ENCODE measurements around the gene KRT36.

The KRT36 gene

DNA sequence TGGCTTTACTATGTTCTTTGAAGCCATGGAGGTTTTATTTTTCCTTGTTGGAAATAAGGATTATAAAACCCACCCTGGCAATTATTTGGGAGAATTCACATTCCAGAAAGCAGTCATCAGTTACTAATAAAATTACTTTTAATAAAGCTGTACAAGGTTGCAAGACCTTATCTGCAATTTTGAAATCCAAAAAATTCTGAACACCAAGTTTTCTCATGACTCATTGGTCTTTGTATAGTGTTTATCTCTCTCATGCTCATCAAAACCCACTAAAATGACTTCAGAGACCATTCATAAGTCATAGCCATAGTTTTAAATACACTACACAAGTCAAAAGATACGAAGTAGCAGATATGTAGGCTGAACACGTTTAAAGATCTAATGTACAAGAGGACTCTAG, 42.9 kb downstream of the KRT36 start:
- H3K27ac ChIP-seq (ENCODE audit: low read depth, low read length): no peak overlapping the region
- H3K36me3 ChIP-seq (ENCODE audit: control insufficient read depth, low read length): no peaks in the 10 kb centered on the region
- H4K20me1 ChIP-seq (ENCODE audit: control insufficient read depth, insufficient read depth, low read depth, low read length): no peaks in the 10 kb centered on the region
- H3K4me3 ChIP-seq (ENCODE audit: low read length): no peak overlapping the region
- H3K9me3 ChIP-seq (ENCODE audit: control insufficient read depth, insufficient read depth, low read length): no peaks in the 10 kb centered on the region
- H3K27me3 ChIP-seq (ENCODE audit: control insufficient read depth, low read length): peaks cover 30% of the 10 kb centered on the region
- no peaks in the 10 kb centered on the region for H3K4me1 ChIP-seq (ENCODE audit: control insufficient read depth, low read length)
- no peaks in the 10 kb centered on the region for H3F3A ChIP-seq (ENCODE audit: control insufficient read depth, insufficient read depth)
- H3K9me2 ChIP-seq (replicated peaks; ENCODE audit: control insufficient read depth, low read length): no peaks in the 10 kb centered on the region
- no peak overlapping the region for H3K4me2 ChIP-seq (ENCODE audit: low read length)
- H3K79me2 ChIP-seq (ENCODE audit: control insufficient read depth, low read length): no peaks in the 10 kb centered on the region
- TF ChIP-seq CTCF (IDR thresholded peaks at IDR 0.05; ENCODE audit: low read depth, low read length, poor library complexity, severe bottlenecking) (no peak), EZH2phosphoT487 (IDR thresholded peaks at IDR 0.05; ENCODE audit: borderline replicate concordance, low read length) (no peak)

DNA sequence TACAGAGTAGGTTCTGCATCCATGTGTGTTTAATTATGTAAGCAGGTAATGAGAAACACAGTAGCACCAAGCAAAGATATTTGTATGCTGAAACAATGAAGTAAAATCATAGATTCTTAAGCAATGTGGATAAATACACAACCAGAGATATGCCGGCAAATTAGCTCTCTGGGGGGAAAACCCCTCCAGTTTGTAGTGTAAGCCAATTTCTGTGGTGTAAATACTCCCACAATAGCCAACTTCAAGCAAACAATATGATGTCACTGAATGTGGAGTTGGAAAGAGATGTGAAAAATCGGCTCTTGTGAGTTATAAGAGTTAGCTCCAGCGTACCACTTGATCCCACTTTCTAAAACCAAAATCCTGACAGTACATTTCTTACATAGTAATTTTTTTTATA, 45.1 kb downstream of the KRT36 start:
- no peaks in the 10 kb centered on the region for H4K20me1 ChIP-seq (ENCODE audit: control insufficient read depth, insufficient read depth, low read depth, low read length)
- H3K9me2 ChIP-seq (replicated peaks; ENCODE audit: control insufficient read depth, low read length): no peaks in the 10 kb centered on the region
- H3K4me3 ChIP-seq (ENCODE audit: low read length): no peak overlapping the region
- no peak overlapping the region for H3K4me2 ChIP-seq (ENCODE audit: low read length)
- peaks cover 40% of the 10 kb centered on the region for H3K27me3 ChIP-seq (ENCODE audit: control insufficient read depth, low read length)
- H3K27ac ChIP-seq (ENCODE audit: low read depth, low read length): no peak overlapping the region
- H3K36me3 ChIP-seq (ENCODE audit: control insufficient read depth, low read length): no peaks in the 10 kb centered on the region
- no peaks in the 10 kb centered on the region for H3K4me1 ChIP-seq (ENCODE audit: control insufficient read depth, low read length)
- TF ChIP-seq EZH2phosphoT487 (IDR thresholded peaks at IDR 0.05; ENCODE audit: borderline replicate concordance, low read length) (no peak), CTCF (IDR thresholded peaks at IDR 0.05; ENCODE audit: low read depth, low read length, poor library complexity, severe bottlenecking) (no peak)
- no peaks in the 10 kb centered on the region for H3F3A ChIP-seq (ENCODE audit: control insufficient read depth, insufficient read depth)
- no peaks in the 10 kb centered on the region for H3K9me3 ChIP-seq (ENCODE audit: control insufficient read depth, insufficient read depth, low read length)
- no peaks in the 10 kb centered on the region for H3K79me2 ChIP-seq (ENCODE audit: control insufficient read depth, low read length)

- no peaks in the 10 kb centered on the region for H3K9me2 ChIP-seq (replicated peaks; ENCODE audit: control insufficient read depth, low read length)
- H3K27ac ChIP-seq (ENCODE audit: low read depth, low read length): no peak overlapping the region
- H3F3A ChIP-seq (ENCODE audit: control insufficient read depth, insufficient read depth): no peaks in the 10 kb centered on the region
- H3K27me3 ChIP-seq (ENCODE audit: control insufficient read depth, low read length): peaks cover 44% of the 10 kb centered on the region
- H3K79me2 ChIP-seq (ENCODE audit: control insufficient read depth, low read length): no peaks in the 10 kb centered on the region
- H4K20me1 ChIP-seq (ENCODE audit: control insufficient read depth, insufficient read depth, low read depth, low read length): no peaks in the 10 kb centered on the region
- H3K4me2 ChIP-seq (ENCODE audit: low read length): no peak overlapping the region
- TF ChIP-seq EZH2phosphoT487 (IDR thresholded peaks at IDR 0.05; ENCODE audit: borderline replicate concordance, low read length) (no peak), CTCF (IDR thresholded peaks at IDR 0.05; ENCODE audit: low read depth, low read length, poor library complexity, severe bottlenecking) (no peak)
- H3K4me3 ChIP-seq (ENCODE audit: low read length): no peak overlapping the region
- H3K36me3 ChIP-seq (ENCODE audit: control insufficient read depth, low read length): no peaks in the 10 kb centered on the region
- H3K4me1 ChIP-seq (ENCODE audit: control insufficient read depth, low read length): no peaks in the 10 kb centered on the region
- no peaks in the 10 kb centered on the region for H3K9me3 ChIP-seq (ENCODE audit: control insufficient read depth, insufficient read depth, low read length)
Observed at GRCh38 chr17:41444186-41444585, 45.5 kb downstream of the KRT36 start.

- no peaks in the 10 kb centered on the region for H3K9me3 ChIP-seq (ENCODE audit: control insufficient read depth, insufficient read depth, low read length)
- H3K36me3 ChIP-seq (ENCODE audit: control insufficient read depth, low read length): no peaks in the 10 kb centered on the region
- H3K27me3 ChIP-seq (ENCODE audit: control insufficient read depth, low read length): peaks cover 44% of the 10 kb centered on the region
- H3K4me3 ChIP-seq (ENCODE audit: low read length): no peak overlapping the region
- H3K4me2 ChIP-seq (ENCODE audit: low read length): no peak overlapping the region
- H3F3A ChIP-seq (ENCODE audit: control insufficient read depth, insufficient read depth): no peaks in the 10 kb centered on the region
- no peaks in the 10 kb centered on the region for H3K4me1 ChIP-seq (ENCODE audit: control insufficient read depth, low read length)
- H3K27ac ChIP-seq (ENCODE audit: low read depth, low read length): no peak overlapping the region
- no peaks in the 10 kb centered on the region for H4K20me1 ChIP-seq (ENCODE audit: control insufficient read depth, insufficient read depth, low read depth, low read length)
- H3K9me2 ChIP-seq (replicated peaks; ENCODE audit: control insufficient read depth, low read length): no peaks in the 10 kb centered on the region
- no peaks in the 10 kb centered on the region for H3K79me2 ChIP-seq (ENCODE audit: control insufficient read depth, low read length)
- TF ChIP-seq CTCF (IDR thresholded peaks at IDR 0.05; ENCODE audit: low read depth, low read length, poor library complexity, severe bottlenecking) (no peak), EZH2phosphoT487 (IDR thresholded peaks at IDR 0.05; ENCODE audit: borderline replicate concordance, low read length) (no peak)
Observed at GRCh38 chr17:41442739-41443138, 47.0 kb downstream of the KRT36 start.
